ENCODE measurements around the gene SSBP4. TPM values are rescaled to one million over a fixed set of nuclear protein-coding genes. Genes with fewer than 3 reads are reported as not detected.
A peak's percentile ranks its signal among the peaks of the same experiment; 100 is the strongest.
"Not testable (repeated sequence)": the region's sequence is repeated elsewhere in the genome, so short reads cannot be mapped to it uniquely, and the experiment has no call there.

The SSBP4 gene
- polyA plus RNA-seq = 10 to 100 TPM; 28.1 to 83.2 (median 72.5) TPM

DNA sequence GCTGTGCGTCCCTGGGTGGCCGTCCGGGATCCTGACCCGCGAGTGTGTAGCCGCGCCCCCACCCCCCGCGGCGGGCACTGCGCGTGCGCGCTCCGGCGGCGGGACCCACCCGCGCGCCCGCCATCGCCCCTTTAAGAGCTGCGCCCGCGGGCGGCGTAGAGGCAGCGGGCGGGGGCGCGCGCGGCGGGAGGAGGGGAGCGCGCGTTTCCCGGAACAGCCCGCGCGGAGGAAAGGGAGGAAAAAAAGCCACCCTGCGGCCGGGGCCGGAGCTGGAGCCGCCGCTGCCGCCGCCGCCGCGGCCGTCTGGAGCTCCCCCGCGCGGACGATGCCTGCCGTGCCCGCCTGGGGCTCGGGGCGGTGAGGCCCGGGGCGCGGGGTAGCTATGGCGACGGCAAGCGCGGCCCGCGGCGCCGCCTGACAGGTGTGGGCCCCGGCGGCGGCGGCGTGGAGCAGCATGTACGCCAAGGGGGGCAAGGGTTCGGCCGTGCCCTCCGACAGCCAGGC lies at the start of gene SSBP4:
Gene SSBP4 (plus strand): TSS at position 204 of the 504 bp plus-strand sequence. CDS start 251 bp downstream, at position 455.
- 0 to 1% (median 1%) methylated on average over 43 to 77 of the region's 80 CpGs for WGBS, 3 donors
- peak within 1 kb of the TSS; percentile 58 for H3K27ac ChIP-seq (ENCODE audit: low read depth, low read length)

DNA sequence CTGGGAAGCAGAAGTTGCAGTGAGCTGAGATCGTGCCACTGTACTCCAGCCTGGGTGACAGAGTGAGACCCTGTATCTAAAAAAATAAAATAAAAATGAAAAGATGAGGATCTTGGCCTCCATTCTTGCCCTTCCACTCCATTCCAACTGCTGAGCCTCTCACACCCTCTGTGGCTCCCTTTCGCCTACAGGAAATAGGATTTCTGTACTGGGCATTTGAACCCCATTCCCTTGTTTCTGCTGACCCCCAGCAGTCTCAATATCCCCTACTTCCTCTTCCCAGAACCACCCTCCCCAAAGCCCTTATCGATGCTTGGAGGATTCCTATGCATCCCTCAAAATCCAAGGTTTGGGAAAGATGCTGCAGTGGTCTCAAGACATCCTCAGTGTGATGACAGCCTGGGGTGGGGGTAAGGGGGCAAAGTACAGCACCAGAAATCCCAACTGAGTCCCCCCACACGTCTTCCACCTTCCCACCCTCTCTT lies 45.7 kb upstream of the SSBP4 start:
- no peak overlapping the region for H3K27ac ChIP-seq (ENCODE audit: low read depth, low read length)
- 52 to 66% (median 54%) methylated on average over 4 of the region's 4 CpGs for WGBS, 3 donors

DNA sequence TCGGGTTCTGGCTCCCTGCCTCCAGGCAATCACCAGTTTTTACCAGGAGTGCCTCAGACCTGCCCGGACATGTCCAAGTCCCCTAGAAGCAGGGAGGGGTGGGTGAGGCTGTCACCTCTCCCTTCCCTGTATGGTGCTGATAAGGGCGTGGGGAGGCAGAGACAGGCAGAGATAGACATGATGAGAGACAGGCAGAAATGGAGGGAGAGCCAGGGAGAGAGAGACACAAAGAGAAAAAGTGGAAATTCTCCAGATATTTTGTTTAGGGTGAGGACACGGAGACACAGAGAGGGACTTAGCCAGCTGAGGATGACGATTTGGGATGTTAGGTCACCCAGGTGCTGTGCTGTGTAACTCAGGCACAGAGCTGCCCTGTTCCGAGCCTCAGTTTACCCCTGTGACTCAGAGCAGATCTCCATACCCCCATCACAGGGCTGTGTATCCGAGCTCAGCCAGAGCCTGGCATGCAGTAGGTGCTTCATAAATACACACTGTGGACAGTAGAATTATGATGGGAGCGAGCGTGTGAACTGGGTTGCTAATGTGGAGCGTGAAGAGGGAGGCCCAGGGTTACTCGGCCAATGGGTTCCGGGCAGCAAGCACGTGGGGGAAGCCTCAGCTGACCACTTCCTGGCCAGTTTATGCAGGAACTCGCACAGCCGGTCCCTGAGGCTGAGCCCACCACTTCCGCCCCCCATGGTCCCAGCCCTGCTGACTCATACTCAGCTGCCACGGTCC lies 45.1 kb upstream of the SSBP4 start:
- WGBS, 3 donors = 17 to 27% (median 20%) methylated on average over 17 of the region's 17 CpGs
- H3K27ac ChIP-seq (ENCODE audit: low read depth, low read length) = peak overlapping the region; percentile 34

DNA sequence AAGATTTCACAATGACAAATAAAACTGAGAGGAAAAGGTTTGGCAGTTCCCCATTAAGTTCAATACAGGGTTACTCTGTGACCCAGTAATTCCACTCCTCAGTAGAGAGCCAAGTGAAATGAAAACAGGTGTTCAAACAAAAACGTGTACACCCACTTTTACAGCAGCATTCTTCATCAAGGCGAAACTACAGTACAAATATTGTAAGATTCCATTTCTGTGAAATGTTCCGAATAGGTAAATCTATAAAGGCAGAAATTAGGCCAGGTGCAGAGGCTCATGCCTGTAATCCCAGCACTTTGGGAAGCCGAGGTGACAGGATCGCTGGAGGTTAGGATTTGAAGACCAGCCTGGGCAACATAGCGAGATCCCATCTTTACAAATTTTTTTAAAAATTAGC lies 42.2 kb upstream of the SSBP4 start:
- WGBS, 3 donors = 30 to 87% (median 79%) methylated on average over 6 of the region's 6 CpGs
- H3K27ac ChIP-seq (ENCODE audit: low read depth, low read length) = no peak overlapping the region

DNA sequence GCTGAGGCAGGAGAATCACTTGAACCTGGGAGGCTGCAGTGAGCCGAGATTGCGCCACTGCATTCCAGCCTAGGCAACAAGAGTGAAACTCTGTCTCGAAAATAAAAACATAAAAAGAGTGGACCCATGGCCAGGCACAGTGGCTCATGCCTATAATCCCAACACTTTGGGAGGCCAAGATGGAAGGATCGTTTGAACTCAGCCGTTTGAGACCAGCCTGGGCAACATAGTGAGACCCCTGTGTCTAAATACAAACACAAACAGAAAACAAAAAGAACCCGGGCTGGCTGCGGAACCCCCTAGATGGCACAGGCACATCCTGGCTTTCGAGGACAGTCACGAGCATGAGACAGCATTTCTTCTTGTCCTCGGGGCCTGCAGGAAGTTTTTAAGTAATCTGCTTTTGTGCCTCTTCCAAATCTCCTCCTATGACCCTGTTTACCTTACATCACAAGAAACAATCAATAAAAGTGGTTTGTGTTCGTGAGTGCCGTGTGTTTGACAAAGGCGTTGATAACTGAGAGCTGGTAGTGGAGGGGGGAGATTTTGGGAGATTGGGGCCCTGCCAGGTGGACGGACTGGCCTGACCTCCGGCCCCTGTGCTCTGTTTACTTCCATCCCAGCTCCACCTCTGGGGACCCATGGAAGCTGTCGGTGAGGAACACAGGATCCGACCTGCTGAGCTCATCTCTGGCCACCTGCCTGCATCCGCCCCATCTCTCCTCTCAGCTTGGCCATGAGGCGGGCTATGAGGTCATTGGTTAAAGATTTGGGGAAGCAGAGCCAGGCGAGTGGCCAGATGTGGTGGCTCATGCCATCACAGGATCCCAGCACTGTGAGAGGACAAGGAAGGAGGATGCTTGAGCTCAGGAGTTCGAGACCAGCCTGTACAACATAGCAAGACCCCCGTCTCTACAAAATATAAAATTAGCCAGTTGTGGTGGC lies 39.1 kb upstream of the SSBP4 start:
- 31 to 39% (median 32%) methylated on average over 22 of the region's 22 CpGs for WGBS, 3 donors
- H3K27ac ChIP-seq (ENCODE audit: low read depth, low read length) = no peak overlapping the region

DNA sequence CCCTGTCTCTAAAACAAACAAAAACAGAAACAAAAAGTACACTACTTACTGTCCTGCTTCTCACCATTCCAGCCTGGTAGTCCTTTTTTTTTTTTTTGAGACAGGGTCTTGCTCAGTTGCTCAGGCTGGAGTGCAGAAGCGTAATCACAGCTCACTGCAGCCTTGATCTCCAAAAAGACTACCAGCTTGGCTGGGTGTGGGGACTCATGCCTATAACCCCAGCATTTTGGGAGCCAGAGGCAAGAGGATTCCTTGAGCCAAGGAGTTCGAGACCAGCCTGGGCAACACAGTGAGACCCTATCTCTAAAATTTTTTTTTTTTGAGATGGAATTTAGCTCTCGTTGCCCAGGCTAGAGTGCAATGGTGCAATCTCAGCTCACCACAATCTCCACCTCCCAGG lies 38.4 kb upstream of the SSBP4 start:
- H3K27ac ChIP-seq (ENCODE audit: low read depth, low read length) = no peak overlapping the region
- WGBS, 3 donors = 75 to 86% (median 78%) methylated on average over 3 of the region's 3 CpGs

DNA sequence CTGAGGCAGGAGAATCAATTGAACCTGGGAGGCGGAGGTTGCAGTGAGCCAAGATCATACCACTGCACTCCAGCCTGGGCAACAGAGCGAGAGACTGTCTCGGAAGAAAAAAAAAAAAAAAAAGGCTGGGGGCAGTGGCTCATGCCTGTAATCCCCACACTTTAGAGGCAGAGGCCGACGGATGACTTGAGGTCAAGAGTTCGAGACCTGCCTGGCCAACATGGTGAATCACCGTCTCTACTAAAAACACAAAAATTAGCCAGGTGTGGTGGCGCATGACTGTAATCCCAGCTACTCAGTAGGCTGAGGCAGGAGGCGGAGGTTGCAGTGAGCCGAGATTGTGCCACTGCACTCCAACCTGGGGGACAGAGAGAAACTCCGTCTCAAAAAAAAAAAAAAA lies 35.6 kb upstream of the SSBP4 start:
- H3K27ac ChIP-seq (ENCODE audit: low read depth, low read length) = not testable (repeated sequence)
- WGBS, 3 donors = 93 to 95% (median 93%) methylated on average over 11 of the region's 11 CpGs

DNA sequence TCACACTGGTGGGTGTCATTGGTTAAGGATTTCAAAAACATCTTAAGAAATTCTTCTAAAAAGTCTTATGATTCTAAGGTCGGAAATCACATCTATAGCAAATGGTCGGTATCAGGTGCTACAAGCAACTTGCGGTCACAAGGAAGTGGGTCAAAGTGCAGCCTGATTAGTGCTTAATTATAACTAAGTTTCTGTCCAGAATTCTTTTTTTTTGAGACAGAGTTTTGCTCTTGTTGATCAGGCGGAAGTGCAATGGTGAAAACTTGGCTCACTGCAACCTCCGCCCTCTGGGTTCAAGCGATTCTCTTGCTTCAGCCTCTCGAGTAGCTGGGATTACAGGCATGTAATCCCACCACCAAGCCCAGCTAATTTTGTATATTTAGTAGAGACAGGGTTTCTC lies 34.4 kb upstream of the SSBP4 start:
- 43 to 83% (median 79%) methylated on average over 7 of the region's 7 CpGs for WGBS, 3 donors

DNA sequence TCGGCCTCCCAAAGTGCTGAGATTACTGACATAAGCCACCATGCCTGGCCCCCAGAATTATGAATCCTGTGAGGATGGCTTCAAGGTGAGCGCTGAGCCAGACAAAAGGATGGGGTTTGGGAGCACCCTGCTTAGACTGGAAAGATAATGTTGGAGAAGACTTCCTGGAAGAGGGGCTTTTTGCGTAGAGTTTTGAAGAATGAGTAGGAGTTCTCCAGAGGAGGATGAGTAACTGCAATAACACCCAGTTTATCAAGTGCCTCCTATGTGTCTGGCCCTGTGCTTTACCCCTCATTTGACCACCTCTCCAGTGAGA lies 33.9 kb upstream of the SSBP4 start:
- H3K27ac ChIP-seq (ENCODE audit: low read depth, low read length) = no peak overlapping the region
- WGBS, 3 donors = 92 to 96% (median 95%) methylated on average over 3 of the region's 3 CpGs

More for the DNA sequence above, 34.4 kb upstream of the SSBP4 start:
- H3K27ac ChIP-seq (ENCODE audit: low read depth, low read length) = no peak overlapping the region

DNA sequence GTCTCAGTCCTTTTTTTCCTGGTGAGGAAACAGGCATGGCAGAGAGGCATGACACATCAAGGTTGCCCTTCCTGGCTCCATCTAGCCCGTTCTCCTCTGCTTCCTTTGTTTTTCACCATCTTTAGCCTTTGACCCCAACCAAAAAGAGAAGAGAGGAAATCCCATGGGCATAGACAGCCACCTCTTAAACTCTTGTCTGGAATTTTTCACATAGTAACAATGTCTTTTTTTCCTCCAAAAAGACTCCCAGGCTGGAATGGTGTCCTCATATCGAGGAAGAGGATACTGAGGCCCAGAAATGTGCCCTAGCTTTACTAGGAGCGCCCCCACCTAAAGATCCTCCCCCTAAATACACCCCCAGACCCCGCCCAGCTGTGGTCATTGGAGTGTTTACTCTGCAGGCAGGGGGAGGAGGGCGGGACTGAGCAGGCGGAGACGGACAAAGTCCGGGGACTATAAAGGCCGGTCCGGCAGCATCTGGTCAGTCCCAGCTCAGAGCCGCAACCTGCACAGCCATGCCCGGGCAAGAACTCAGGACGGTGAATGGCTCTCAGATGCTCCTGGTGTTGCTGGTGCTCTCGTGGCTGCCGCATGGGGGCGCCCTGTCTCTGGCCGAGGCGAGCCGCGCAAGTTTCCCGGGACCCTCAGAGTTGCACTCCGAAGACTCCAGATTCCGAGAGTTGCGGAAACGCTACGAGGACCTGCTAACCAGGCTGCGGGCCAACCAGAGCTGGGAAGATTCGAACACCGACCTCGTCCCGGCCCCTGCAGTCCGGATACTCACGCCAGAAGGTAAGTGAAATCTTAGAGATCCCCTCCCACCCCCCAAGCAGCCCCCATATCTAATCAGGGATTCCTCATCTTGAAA lies 33.3 kb upstream of the SSBP4 start, which contains the start of gene GDF15:
Gene GDF15 (plus strand): TSS at position 484 of the 868 bp plus-strand sequence. CDS start 32 bp downstream, at position 516.
- no peak within 1 kb of the TSS for H3K27ac ChIP-seq (ENCODE audit: low read depth, low read length)
- 21 to 42% (median 30%) methylated on average over 33 of the region's 33 CpGs for WGBS, 3 donors

DNA sequence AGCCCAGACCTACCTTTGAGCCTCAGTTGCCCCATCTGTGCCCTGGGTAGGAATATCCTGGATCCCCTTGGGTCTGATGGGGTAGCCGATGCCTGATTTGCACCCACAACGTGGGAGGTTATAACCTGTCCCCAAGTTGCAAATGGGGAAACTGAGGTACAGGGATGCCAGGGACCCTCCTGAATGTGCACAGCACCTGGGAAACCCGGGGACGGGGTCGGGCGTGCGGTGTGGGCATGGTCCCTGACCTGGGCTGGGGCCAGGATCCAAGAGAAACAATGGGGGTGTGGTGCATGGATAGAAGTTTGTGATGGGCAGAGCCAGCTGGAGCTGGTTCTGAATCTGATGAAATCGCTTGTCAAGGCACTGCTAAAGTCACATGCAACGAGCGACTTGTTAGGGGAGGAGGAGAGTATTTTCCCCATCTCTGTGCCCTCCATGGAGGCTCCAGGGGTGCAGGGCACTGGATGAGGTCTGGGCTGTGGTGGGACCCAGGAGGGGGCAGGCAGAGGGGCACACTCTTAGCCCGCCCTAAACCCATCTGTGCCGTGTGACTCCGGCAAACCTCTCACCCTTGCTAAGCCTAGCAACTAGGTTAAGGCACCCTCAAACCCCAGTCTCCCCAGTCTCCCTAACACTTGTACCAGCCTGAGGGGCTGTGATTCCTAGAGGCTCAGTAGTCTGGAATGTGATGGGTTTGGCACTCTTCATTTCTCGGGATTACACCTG lies 32.5 kb upstream of the SSBP4 start:
- H3K27ac ChIP-seq (ENCODE audit: low read depth, low read length) = no peak overlapping the region
- 55 to 86% (median 80%) methylated on average over 14 of the region's 14 CpGs for WGBS, 3 donors

DNA sequence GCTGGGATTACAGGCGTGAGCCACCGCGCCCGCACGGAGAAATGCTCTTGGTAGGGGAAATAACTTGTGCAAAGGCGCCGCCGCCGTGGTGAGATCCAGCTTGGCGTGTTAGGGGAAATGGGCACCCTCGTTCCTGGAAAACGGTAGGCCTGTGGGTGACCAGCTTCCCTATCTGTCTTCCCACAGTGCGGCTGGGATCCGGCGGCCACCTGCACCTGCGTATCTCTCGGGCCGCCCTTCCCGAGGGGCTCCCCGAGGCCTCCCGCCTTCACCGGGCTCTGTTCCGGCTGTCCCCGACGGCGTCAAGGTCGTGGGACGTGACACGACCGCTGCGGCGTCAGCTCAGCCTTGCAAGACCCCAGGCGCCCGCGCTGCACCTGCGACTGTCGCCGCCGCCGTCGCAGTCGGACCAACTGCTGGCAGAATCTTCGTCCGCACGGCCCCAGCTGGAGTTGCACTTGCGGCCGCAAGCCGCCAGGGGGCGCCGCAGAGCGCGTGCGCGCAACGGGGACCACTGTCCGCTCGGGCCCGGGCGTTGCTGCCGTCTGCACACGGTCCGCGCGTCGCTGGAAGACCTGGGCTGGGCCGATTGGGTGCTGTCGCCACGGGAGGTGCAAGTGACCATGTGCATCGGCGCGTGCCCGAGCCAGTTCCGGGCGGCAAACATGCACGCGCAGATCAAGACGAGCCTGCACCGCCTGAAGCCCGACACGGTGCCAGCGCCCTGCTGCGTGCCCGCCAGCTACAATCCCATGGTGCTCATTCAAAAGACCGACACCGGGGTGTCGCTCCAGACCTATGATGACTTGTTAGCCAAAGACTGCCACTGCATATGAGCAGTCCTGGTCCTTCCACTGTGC lies 30.9 kb upstream of the SSBP4 start:
- H3K27ac ChIP-seq (ENCODE audit: low read depth, low read length) = no peak overlapping the region
- WGBS, 3 donors = 5 to 15% (median 5%) methylated on average over 79 to 86 of the region's 86 CpGs

DNA sequence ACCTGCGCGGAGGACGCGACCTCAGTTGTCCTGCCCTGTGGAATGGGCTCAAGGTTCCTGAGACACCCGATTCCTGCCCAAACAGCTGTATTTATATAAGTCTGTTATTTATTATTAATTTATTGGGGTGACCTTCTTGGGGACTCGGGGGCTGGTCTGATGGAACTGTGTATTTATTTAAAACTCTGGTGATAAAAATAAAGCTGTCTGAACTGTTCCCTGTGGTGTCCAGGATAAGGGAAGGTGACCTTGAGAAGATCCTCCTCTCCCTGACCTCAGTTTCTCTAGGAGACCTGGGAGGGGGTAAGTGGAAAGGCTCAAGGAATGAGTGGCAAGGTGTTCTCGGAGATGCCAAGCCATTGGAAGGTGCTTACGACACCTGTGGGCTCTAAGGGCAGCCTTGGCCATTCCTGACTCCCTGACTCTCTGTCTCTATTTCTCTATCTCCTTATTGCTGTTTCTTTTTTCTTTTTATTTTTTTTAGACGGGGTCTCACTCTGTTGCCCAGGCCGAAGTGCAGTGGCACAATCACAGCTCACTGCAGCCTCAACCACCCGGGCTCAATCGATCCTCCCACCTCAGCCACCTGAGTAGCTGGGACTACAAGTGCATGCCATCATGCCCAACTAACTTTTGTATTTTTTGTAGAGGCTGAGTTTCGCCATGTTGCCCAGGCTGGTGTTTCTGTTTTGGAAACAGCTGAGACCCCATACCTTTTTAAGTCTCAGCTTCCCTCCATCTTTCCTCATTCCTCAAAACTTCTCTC lies 30.1 kb upstream of the SSBP4 start:
- WGBS, 3 donors = 82 to 90% (median 86%) methylated on average over 13 of the region's 13 CpGs
- H3K27ac ChIP-seq (ENCODE audit: low read depth, low read length) = no peak overlapping the region

DNA sequence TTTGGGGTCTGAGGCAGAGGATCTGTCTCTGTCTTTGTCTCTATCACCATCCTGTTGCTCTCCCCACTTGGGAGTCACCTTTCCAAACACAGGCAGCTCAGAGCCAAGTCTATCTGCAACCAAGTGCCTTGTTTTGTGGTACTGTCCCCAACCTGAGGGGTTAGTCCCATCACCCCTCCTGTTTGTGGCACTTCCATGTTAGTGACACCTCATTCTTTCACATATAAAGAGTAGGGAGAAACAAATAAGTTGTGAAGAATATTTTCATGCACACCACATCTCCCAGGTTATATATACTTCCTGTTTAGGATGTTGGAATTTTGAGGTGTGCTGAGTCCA lies 29.5 kb upstream of the SSBP4 start:
- no peak overlapping the region for H3K27ac ChIP-seq (ENCODE audit: low read depth, low read length)

DNA sequence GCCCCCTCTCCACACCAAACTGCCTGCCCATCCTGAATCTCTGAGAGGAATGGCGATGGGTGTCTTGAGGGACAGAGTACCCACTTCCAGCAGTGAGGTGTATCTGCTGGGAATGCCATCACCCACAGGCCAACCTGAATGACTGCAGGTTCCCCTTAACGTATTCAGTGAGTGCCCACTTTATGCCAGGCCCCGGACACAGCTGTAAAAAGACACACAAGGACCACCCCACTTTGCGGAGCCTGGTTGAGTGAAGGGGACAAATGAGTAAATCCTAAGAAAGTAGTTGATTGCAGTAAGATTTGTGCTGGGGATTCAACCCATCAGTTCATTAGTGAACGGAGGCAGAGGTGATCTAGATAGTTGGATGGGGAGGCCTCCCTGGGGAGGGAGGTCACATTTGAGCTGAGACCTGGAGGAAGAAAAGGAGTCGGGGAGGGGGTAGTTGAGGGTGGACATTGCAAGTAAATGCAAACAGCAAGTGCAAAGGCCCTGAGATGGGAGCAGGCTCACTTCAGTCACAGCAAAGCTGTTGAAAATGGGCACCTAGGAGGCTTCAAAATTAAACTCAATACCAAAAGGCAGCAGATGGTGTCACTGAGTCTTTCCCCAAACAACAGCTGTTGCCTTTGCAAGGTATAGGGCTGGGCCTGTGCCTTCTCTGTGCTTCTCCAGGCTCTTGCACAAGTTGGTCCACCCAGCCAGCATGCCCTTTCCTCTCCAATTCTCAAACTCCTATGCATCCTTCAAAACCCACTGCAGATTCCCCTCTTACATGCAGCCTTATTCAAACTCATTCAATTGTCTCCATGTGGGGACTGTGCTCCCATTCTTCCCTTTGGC lies 28.9 kb upstream of the SSBP4 start:
- 88 to 94% (median 92%) methylated on average over 6 of the region's 6 CpGs for WGBS, 3 donors
- no peak overlapping the region for H3K27ac ChIP-seq (ENCODE audit: low read depth, low read length)
